GM21528 (cell line): ENCODE results near the gene RBM15B.
"Not testable (repeated sequence)": the region's sequence is repeated elsewhere in the genome, so short reads cannot be mapped to it uniquely, and the experiment has no call there.

Experiments used
- ATAC-seq: cut with Tn5 transposase; IDR thresholded peaks from one replicate; pipeline ENCODE4 v1.9.1; 2021; ENCODE audit warnings: mild to moderate bottlenecking, moderate library complexity; ENCODE audit not compliant: unreplicated experiment, low FRiP score

Gene RBM15B

DNA sequence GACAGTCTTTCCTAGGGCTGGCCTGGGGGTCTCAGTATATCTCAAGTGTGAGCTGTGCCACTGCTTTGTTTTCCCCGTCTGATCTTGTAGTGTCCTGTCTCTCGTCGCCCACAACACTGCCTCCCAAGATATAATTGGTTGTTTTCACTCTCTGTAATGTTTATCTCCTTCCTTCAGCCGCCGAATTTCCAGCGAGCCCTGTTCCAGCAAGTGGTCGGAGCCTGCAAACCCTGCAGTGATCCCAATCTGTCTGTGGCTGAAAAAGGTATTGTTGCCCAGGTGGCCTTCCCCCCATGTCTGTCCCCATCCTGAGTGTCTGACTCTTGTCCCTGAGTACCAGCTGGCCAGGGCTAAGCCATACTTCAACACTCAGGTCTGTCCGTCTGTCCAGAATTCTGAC is 15.5 kb upstream of the RBM15B start:
- no peak for ATAC-seq

DNA sequence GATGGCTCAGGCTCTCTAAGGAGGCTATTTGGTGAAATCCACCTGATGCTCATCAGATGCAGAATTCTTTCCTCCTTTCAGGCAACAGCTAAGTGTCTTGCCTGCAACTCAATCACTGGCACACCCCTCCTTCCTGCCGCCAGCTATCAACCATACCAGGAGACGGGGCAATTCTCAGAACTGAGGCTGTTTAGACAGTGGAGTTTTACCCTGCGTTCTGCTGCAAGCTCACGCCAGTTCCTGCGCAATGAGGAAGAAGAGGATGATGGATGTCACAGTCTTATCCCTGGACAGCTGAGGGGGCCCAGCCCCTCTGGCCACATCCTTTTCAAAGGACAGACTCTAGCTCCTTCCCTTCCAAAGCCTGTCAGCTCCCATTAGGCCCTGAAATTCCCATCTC is 13.0 kb upstream of the RBM15B start:
- no peak for ATAC-seq

DNA sequence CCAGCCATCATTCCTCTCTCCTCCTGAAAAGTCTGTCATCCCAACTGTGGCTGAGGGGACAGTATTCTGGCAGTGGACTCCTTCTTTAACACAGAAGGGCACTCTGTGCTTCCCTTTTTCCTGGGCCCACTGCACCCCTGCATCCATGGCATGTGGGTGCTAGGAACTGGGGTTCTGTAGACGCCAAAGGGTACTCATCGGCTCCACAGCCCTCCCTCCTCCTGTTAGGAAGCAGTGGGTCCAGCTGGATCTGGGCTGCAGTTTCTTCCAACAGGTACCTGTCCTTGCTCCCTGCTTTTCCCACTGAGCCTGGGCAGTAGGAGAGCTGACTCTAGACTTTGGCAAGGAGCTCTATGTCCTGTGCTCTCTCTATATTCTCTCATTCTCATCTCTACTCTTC is 12.4 kb upstream of the RBM15B start:
- no peak for ATAC-seq

DNA sequence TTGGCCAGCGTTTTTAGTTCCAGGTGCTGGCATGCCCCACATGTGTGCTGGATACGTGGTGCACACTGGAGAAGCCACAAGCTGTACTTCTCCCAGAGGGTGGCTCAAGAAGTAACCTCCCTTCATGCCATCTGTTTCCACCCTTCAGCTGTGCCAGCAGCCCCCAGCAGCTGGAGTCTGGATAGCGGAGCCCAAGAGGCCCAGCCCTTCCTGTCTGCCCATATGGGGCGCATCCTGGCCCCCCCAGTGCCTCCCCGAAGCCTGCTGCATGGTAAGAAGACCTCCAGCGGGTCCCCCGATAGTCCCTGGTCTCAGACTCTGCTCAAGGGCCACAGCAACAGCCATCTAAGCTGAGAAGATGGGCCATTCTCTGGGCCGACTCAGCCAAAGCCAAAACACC is 11.8 kb upstream of the RBM15B start:
- no peak for ATAC-seq

DNA sequence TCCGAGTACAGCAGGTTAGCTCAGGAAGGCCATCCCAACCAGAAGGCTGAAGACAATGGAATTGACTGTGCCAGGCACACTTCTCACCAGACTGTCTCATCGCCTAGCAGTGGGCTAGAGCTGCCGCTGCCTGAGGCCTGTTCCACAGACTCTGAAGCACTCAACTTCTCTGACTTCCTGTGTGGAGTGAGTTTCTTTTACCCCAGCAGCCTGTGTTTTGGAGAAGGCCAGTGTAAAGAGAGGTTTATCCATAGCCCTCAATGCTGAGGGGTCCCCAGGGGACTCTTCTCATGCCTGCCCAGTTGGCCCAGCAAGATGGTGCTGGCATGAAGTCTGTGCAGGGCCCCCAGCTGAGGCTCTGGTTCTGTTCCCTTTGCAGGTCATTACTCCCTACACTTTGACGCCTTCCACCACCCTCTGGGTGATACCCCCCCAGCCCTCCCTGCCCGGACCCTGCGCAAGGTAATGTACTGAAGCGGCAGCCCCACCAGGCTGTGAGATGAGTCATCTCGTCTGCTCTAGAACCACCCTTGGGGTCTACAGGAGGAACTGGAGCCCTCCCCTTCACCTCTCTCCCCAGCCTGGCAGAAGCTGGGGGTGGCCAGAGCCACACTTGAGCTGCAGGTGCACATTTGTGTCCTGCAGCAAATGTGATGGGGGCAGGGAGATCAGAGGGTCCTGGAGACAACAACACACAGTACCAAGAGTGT is 11.2 kb upstream of the RBM15B start:
- no peak for ATAC-seq

DNA sequence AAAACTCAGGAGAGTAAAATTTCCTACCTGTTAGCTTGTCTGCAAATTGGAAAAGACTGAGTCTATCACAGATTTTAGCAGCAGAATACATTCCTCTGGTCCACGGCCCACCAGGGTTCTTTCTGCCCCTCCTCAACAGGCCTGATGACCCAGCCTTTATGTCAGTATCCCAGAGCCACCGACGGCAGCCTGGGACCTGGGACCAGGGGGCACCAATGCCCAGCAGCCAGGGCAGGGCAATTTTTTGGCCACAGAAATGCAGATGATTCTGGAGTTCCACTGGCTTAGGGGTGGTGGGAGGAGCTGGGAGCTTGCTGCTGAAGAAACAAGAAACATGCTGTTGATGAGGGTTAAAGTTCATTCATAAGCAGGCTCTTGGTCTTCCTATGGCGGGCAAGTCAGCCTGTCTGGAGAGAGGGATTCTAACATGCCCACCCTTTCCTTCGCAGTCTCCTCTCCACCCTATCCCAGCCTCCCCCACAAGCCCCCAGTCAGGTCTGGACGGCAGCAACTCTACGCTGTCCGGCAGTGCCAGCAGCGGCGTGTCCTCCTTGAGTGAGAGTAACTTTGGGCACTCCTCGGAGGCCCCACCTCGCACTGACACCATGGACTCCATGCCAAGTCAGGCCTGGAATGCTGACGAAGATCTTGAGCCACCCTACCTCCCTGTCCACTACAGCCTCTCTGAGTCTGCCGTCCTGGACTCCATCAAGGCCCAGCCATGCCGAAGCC is 10.3 kb upstream of the RBM15B start:
- ATAC-seq, result no peak

DNA sequence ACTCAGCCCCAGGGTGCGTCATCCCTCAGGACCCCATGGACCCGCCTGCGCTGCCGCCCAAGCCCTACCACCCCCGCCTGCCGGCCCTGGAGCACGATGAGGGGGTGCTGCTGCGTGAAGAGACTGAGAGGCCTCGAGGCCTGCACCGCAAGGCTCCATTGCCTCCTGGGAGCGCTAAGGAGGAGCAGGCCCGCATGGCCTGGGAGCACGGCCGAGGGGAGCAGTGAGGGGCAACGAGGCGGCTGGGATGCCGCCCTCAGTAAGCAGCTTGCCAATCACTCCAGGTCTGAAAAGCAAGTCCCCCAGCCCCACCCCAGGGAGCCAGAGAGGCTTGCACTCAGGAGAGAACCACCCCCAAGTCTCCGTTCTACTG is 9.8 kb upstream of the RBM15B start:
- ATAC-seq, result no peak

DNA sequence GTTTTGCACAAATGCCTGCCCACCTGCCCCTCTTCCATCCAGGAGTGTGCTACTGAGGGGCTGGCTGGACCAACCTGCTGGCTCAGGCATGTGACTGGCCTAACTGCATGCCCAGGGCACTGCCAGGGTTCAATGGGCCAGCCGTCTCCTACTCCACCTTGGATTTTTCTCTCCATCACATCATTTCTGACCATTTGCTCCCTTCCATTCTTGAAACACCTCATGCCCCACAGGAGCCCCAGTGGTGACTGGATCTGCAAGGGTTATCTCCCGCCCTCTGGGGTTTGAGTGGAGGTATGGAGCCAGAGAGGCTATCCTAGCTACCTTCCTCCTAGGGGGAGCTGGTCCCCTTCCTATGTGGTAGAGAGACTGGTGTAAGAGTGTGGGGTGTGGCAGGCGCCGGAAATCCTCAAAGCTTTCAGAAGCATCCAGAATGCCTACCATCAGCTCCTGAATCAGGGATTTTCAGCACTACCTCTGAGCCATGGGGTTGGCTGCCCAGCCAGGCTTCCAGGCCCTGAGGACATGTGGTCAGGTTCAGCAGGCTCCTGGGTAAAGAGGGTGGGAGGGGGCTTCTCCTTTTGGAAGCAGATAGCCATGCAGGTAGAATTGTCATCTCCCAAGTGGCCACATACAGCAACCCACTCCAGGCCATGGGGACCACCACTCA is 8.9 kb upstream of the RBM15B start:
- no peak for ATAC-seq

DNA sequence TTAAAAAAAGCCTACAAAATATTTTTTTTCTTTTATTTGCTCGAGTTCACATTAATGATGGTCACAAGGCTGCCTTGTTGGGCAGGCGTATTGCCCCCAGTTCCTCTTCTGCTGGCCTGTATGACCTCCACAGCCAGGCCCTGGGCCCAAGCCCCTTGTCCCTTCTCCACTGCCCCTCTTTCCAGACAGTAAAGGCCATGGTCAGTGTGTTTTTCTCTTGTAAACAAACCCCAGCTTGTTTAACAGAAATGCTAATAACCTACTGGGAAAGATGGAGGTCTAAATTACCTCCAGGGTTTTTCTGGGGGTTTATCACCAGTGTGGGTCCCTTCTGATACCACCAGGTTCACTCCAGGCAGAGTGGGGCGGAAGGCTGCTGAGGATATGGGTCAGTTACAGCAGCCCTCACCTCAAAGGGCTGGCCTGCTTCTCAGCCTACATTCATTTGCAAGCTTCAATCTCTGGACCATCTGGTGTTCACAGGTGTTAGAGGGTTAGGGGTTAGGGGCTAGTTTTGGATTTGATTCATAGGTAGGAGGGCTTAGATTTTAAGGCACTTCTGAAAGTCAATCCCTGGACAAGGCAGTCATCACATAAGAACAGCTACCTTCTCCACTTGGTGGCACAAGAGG is 8.0 kb upstream of the RBM15B start:
- ATAC-seq, result no peak

DNA sequence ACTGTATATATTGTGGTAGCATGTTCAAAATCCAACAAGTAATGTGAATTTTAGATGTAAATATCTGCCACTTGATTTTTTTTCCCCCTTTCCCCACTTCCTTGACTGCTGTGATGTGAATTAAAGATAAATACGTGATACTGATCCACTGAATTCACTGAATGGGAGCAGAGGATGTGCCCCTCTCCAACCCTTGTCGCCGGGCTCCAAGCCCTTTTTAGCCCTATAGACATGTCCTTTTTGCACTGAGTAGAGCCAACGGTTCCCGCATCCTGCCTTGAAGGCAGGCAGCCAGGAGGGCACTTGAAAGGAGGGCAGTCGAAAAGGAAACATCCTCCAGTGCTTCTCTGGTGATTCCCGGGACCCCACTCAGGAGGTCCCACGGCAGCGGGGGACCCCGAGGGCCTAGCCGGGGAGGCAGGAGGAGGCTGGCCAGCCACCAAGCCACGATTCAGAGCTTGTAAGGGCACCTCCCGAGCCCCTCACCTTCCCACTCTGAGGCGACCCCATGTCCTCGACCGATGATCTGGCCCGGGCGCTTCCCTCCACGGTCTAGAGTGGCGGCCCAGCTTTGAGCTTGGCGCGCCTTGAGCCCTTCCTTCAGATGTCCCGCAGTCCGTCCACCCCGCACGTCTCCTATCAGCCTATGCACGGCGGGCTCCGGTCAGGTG is 6.9 kb upstream of the RBM15B start:
- ATAC-seq, result peak; percentile 30

DNA sequence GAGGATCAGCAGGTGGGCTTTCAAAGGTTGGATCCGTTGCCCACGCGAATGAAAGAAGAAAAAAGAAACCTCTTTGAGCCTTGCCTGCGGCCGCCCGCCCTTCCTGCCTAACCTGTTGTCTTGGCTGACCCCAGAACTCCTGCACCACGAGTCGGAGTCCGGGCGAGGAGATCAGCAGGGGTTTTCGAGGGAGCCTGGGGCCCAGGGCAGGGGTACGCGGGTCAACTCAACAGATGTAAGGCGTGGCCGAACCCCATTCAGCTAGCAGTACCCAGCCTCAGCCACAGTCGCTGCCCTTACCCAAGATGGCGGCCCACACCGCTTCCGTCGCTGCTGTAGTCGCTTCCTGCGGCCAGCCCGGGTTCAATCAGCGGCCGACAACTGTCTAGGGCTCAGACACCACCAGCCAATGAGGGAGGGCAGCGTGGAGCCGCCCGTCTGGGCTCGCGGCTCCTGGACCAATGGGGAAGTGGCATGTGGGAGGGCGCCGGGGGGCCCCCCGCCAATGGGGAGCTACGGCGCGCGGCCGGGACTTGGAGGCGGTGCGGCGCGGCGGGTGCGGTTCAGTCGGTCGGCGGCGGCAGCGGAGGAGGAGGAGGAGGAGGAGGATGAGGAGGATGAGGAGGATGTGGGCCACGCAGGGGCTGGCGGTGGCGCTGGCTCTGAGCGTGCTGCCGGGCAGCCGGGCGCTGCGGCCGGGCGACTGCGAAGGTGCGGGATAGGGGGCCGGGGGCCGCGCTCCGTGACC is 6.2 kb upstream of the RBM15B start, which contains the start of gene MANF:
Gene MANF, plus strand, starts transcription at position 566 of the 748 bp plus-strand sequence. Its CDS starts 52 bp downstream, at position 618.
- ATAC-seq, result peak; percentile 87

DNA sequence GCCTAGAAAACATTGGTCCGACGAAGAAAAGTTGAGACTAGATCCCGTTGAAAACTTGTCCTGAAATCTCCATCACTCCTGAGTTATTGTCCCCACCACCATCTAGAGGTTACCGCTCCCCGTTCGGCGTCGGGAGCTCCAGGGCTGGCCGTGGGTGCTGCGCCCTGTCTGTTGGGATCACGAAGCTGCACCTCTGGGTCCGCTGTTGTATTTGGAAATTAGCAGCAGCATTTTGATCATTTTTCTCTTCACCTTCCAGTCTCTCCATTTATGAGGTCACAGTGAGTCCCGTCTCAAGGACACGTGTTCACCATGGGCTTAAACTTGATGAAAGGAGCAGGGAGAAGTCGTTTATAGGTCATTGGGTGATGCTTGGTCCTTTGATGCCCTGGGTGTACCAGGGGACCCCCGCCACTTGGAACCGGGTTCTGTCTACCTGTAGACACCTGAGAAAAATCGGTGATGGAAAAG is 5.4 kb upstream of the RBM15B start:
- no peak for ATAC-seq

DNA sequence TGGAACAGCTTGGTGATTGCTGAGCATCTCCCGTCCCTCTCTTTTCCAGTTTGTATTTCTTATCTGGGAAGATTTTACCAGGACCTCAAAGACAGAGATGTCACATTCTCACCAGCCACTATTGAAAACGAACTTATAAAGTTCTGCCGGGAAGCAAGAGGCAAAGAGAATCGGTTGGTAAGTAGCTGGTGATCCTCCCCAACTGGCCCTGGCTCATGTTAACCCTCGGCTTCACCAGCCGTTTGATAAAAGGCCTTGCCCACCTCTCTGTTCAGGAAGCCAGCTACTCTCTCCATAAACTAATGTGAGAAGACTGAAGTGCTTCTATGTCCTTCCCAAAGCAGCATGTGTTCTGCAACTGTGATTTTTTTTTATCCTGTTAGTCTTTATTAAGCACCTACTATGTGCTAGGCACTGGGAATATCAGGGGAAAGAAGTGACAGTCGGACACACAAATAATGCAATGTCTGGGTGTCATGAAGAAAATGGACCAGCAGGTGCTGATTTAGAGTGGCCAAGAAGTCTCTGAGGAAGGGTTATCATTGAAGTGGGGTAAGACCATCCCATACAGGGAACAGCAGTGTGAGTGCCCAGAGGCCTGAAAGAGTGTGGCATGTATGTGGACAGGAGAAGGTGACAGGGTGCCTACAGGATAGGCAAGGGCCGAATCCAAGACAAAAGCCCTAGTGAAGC is 4.8 kb upstream of the RBM15B start:
- ATAC-seq, result no peak

DNA sequence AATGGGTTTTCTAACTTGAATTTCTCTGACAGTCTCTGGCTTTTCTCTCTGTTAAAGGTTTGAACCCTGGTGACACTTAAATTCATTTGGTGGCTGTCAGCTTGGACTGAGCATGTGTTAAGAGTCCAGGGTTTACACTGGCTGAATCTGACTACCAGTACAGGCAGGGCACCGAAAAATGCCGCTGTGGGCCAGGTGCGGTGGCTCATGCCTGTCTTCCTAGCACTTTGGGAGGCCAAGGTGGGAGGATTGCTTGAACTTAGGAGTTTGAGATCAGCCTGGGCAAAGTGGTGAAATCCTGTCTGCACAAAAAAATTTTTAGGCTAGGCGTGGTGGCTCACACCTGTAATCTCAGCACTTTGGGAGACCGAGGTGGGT is 4.2 kb upstream of the RBM15B start:
- ATAC-seq, result no peak

DNA sequence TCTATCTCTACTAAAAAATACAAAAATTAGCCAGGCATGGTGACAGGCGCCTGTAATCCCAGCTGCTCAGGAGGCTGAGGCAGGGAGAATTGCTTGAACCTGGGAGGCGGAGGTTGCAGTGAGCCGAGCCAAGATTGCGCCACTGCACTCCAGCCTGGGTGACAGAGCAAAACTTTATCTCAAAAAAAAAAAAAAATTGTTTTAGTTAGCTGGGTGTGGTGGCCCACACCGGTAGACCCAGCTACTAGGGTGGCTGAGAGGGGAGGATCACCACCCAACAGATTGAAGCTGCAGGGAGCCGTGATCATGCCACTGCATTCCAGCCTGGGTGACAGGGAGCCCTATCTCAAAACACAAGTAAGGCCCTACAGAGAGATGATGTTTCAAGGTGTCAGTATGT is 3.8 kb upstream of the RBM15B start:
- ATAC-seq, result not testable (repeated sequence)

DNA sequence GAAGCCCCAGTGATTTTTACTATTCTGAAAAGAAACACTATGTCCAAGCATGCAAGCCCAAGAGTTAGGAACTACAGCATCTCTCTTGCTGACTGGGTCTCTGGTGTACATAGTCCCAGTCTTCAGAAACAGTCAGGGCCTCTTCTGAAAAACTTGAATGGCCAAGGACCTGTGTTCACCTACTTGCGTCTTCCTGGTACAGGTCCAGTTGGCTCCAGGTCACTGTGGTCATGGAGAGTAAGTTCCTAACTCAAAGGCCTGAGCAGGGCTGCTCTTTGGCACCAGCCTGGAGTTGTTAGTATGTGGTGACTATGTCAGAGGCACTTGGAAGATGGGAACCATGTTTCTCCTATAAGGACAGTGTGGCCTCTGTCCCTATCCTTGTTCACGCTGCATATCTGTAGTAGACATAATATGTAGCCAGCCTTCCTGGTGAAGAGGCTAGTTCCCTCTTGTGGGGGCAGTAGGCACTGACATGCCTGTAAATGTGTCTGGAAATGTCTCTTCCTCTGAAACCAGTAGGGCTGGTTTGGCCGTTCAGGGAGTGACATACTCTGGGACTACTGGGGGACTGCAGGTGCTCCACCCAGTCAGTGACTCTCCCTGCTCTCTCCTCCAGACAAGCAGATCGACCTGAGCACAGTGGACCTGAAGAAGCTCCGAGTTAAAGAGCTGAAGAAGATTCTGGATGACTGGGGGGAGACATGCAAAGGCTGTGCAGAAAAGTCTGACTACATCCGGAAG is 2.6 kb upstream of the RBM15B start:
- no peak for ATAC-seq

DNA sequence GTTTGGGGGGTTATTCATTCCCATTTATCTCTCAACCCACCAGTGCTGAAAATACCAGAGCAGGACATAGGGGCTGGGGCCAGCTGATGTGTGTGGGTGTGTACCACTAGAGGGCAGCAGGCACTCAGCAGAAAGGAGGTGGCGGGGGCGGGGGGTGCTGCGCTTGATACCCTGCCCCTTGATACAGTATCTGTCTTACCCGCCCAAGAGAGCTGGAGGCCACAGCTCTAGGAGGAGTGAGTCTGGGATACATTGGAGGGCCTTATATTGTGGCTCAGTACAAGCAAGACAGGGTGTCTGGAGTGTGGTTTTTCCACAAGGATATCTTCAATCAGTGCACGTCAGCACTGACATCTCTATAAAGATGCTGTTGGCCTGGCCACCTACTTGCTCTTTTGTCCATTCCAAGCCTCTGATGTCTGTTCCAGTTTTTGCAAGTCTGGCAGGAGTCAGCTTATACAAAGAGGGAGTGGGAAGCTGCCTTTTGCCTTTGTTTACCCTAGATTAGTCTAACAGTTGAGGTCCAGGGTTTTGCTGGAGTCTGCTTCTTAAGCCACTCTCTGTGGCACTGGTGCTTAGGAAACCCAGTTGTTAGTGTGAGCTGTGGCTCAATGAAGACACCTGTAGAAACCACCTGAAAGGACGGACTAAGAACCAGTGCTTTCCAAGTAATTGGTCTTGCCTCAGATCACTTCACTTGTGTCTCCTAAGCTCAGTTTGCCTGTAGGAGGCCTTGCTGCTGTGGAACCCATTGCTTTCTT is 1.5 kb upstream of the RBM15B start:
- ATAC-seq, result no peak
